Measurements from ENCODE around the gene CWC22.

DNA sequence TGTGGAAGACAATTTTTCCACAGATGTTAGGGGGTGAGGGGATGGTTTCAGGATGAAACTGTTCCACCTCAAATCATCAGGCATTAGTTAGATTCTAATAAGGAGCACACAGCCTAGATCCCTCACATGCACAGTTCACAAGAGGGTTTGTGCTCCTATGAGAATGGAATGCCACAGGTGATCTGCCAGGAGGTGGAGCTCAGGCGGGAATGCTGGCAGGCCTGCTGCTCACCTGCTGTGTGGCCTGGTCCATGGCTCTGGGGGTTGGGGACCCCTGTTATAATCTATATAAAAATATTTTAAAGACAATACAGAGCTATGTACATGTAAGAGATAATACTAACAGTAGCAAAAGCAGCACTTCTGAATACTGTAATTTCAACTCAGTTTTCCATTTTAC is 19.2 kb downstream of the CWC22 start:
- TF ChIP-seq, protein P1, sequence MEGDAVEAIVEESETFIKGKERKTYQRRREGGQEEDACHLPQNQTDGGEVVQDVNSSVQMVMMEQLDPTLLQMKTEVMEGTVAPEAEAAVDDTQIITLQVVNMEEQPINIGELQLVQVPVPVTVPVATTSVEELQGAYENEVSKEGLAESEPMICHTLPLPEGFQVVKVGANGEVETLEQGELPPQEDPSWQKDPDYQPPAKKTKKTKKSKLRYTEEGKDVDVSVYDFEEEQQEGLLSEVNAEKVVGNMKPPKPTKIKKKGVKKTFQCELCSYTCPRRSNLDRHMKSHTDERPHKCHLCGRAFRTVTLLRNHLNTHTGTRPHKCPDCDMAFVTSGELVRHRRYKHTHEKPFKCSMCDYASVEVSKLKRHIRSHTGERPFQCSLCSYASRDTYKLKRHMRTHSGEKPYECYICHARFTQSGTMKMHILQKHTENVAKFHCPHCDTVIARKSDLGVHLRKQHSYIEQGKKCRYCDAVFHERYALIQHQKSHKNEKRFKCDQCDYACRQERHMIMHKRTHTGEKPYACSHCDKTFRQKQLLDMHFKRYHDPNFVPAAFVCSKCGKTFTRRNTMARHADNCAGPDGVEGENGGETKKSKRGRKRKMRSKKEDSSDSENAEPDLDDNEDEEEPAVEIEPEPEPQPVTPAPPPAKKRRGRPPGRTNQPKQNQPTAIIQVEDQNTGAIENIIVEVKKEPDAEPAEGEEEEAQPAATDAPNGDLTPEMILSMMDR (IDR thresholded peaks at IDR 0.05) = no peak
- TF ChIP-seq POLR2A (IDR thresholded peaks at IDR 0.05; ENCODE audit: low read depth) (no peak), POLR2AphosphoS5 (IDR thresholded peaks at IDR 0.05) (no peak)

All from esophagus muscularis mucosa (tissue), 3 donors.